HG03280 (cell line): ENCODE results near the gene PNPLA4.

Experiments used
- ATAC-seq: cut with Tn5 transposase; IDR thresholded peaks from one replicate; pipeline ENCODE4 v1.9.1; 2021; ENCODE audit warnings: mild to moderate bottlenecking, moderate library complexity; ENCODE audit not compliant: unreplicated experiment

PNPLA4 gene, protein sequence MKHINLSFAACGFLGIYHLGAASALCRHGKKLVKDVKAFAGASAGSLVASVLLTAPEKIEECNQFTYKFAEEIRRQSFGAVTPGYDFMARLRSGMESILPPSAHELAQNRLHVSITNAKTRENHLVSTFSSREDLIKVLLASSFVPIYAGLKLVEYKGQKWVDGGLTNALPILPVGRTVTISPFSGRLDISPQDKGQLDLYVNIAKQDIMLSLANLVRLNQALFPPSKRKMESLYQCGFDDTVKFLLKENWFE

DNA sequence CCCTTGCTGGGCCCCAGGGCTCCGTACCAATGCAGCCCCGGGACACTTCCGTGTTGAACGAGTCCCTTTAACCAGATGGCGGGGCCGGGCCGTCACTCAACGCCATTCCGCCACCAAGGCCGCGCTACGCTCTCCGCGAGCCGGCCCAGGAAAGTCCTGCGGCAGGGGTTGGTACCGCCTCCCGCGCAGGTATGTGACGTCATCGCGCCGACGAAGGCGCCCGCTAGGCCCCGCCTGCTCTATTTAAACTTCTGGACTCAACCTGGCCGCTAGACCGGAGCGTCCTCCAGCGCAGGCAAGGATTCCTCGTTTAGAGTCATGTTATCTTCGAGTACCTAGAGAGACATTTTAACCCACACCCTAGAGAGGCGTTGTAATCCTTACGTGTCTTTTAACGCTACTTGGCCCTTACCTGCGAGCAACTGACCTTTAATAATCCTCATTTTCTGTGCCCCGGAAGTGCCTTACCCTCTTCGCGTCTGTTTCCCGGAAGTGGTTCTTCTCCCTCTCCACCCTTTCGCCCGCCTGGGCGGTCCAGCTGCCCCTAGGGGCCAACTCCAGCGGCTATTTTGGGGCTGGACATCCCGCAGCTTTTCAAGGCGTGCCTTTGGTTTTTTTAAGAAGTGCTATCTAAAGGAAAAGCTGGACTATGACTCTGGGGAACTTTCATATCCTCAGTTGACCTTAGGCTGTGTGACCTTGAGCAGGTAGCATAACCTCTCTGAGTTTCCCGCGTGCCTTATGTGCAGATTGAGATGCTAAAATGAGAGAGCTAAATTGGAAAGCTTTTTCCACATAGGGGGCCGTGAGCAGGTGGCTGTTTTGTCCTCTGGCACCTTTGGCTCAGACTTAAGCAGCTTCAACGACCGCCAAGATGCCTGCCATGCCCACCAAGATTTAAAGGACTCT lies at the start of gene PNPLA4:
Gene PNPLA4 (minus strand): TSS at position 155 of the 909 bp plus-strand sequence. CDS start 1,294 bp downstream, outside the sequence.
- ATAC-seq: peak; percentile 90

DNA sequence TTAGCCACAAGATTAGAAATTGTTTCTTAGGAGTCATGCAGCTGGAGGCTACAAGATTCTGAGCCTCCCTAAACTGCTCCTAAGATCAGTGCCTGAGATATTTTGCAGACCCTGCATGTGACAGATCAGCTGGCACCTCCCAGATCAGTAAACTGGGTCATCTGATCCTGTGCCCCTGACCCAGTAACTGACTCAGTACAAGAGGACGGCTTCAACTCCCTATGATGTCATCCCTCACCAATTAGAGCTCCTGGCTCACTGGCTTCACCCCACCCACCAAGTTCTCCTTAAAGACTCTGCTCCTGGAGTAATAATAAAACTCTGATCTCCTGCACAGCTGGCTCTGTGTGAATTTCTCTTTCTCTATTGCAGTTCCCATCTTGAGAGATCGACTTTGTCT lies 45.4 kb upstream of the PNPLA4 start:
- no peak for ATAC-seq

GRCh38 chrX:7970428-7970827 lies 43.2 kb upstream of the PNPLA4 start:
- no peak for ATAC-seq

DNA sequence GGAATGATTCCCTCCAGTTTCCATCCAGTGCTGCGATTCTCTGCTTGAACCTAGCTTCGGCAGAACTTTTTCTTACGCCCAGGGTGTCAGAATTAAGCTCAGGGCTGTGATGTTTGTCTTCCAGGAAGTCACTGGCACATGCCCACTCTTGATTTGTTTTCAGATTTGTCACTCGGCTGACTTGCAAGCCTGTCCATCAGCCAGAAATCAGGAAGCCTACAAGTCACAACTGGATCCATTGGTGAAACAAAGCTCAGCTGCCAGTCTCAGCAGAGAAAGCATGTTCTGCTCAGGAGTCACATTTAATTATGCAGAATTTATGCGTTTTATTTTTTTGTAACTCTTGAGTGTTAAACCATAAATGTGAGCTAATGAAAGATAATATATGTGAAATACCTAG lies 38.2 kb upstream of the PNPLA4 start:
- ATAC-seq: no peak

DNA sequence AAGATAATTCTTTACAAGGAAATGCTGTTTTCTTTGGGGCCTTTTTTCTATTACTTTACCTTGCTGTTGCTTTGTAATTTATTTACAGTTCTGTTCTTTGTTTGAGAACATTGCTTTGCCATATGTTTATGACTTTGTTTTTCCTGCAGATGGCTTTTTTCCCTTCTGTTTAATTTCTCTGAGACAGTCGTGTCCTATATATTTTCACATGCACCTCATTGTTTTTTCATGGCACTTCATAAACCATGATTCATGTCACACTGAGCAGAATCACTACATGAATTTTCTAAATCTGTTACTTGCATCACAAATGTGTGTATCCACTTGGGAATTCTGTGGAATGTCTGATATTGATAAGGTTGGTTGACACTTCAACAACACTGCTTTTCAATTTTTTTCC lies 33.0 kb upstream of the PNPLA4 start:
- no peak for ATAC-seq

- ATAC-seq: no peak
Measured at GRCh38 chrX:7953446-7953845, 26.2 kb upstream of the PNPLA4 start.

- ATAC-seq: peak; percentile 98
Measured at GRCh38 chrX:7950865-7951264, 23.7 kb upstream of the PNPLA4 start.

GRCh38 chrX:7948483-7948882 lies 21.3 kb upstream of the PNPLA4 start:
- ATAC-seq: no peak

DNA sequence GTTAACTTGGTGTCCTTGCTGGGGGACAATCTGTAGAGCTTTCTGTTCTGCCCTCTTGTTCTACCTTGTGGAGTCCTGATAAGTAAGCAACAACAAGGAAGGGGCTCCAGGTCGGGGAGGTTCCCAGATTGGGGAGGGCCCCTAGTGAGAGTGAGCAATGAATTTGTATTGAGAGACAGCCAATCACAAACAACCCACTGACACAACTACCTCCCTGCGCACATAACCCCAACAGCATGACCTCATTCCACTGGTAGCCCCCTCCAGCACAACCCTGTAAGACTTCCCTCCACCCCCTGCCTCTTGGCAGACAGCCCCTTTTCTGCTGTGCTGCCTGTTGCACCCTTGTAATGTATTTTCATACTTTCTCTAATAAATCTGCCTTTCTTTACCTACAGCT lies 19.7 kb upstream of the PNPLA4 start:
- ATAC-seq: no peak

DNA sequence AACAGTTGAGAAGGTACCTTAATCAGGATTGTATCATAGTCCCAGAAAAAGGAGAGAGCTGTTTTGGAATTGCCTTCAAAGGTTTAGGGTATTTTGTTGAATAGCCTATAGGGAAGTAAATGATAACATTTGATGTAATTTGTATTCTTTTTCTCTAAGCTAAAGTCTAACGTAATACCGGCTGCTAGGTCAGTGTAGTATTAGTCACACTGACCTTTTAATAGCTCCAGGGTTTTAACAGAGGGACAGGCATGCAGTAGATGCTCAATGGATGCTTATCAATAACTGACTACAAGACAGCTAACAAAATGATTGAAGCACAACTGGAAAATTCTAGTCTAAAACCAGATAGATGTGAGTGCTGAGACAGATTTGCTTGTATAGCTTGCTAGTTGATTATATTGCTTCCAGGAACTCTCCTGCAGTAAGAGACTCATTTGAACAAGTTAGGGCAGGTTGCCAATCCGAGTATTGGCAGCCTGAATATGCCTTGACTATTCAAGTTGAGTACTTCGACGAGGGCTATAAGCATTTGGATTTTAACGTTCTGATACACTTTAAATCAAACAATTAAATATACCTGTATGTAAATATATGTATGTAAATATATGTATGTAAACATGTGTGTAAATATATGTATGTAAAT lies 16.5 kb upstream of the PNPLA4 start:
- no peak for ATAC-seq

- no peak for ATAC-seq
Measured at GRCh38 chrX:7941390-7942042, 14.3 kb upstream of the PNPLA4 start.

DNA sequence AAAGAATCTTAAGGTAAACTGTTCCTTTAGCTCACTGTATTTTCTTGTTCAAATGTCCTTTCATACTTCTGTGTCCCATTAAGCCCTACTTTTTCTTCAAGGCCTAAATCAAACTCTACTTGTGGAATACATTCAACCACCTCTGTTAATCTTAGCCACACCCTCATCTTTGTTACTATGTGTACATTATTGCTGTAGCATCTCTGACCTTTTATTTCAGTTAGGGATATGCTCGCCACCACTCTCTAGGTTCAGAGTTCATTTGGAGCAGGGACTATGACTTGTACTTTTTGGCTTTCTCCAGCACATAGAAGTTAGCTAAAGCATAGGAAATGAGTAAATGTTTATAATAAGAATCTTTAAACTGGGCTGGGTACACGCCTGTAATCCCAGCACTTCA lies 6.8 kb upstream of the PNPLA4 start:
- no peak for ATAC-seq

DNA sequence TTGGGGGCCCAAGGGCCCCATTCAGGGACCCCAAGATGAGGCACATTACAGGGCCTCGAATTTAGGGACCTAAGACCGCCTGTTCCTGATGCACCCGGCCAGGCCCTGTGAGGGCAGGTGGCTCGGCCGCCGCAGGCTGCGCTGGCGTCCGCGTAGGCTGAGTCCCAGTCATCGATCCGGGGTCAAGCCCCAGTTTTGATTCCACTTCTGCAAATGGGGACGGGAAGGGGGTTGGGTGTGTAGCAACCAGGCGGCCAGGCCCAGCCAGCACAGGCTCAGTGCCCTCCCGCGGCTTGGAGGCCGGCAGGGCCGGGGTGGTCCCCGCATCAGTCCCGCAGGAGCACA lies 327 bp downstream of the PNPLA4 start:
- no peak for ATAC-seq

DNA sequence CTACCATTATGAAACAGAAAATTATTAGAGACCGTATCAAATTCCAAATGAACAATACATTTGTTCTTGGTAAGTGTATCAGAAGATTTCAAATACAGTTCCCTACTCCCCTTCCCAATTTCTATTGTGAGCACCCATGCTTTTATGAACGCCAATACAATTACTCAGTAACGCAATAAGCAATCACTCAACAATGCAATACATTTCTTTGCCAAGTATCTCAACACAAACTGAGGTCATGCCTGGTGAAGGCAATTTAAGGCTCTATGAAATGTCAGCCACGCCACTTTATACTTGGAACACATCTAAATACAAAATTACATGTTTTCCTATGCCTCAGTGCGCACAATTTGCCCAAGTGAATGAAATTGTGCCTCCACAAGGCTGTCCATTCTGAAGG lies 712 bp downstream of the PNPLA4 start:
- no peak for ATAC-seq

DNA sequence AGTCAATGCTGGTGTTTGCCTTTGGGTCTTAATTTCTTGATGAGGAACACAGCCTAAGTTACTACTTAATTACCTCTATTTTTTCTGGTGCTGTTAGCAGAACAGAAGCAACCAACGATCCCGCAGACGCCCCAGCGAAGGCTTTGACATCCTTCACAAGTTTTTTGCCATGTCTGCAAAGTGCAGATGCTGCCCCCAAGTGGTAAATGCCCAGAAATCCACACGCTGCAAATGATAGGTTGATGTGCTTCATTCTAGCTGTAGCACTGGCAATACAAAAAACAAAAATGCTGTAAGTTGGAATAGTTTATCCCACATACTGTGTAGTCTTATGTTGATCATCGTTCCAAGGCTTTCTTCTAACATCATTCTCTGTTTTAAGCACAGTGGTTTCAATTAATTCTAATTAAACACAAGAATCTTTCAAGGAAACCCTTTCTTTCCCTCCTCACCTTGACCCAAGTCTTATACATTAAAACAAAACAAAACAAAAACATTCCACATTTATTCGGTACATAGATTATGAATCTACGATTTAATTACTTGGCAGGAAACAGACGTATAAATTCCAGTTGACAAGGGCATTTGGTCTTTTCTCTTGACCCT lies 1.2 kb downstream of the PNPLA4 start:
- peak; percentile 30 for ATAC-seq

- no peak for ATAC-seq
Measured at GRCh38 chrX:7921750-7922149, 5.5 kb downstream of the PNPLA4 start.

DNA sequence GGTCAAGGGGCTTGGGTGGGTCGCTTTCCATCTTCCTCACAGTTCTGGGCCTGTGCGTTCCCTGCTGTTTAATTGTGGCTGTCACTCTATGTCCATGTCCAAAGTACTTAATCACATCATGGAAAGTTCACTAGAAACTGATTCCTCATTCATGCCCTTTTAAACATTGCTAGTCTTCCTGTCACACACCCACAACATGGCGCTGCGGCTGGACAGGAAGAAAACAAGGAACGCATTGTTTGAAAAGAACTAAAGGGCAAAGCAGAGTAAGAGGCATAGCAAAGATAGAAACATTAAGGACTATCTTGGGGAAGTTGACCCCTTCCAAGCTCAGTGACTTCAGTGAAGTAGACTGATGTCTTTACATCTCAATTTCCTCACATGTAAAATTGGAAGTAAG lies 18.4 kb downstream of the PNPLA4 start:
- no peak for ATAC-seq

DNA sequence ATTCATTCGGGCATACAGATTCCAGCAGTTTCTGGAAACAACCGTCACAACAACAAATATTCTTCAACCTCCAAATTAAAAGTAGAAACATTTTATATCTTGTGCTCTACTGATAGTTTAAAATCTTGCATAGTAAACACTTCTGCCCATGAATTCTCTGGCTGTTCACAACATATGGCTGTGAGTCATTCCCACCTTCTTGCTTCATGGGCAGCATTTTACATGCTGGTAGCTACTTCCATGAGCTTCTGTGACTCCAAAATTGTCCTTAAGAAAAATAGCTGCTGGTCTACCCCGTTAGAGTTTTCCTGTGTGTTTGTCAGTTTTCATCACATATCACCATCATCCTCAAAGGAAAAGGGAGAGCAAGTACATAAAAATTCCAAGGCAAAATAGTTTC lies 22.7 kb downstream of the PNPLA4 start:
- no peak for ATAC-seq

- no peak for ATAC-seq
Measured at GRCh38 chrX:7891928-7892327, 35.3 kb downstream of the PNPLA4 start.

GRCh38 chrX:7889680-7890079 lies 37.5 kb downstream of the PNPLA4 start:
- ATAC-seq: no peak

GRCh38 chrX:7889135-7889534 lies 38.1 kb downstream of the PNPLA4 start:
- ATAC-seq: no peak
